Calu3 (cell line): ENCODE measurements around the gene CST9. TPM values are rescaled to one million over a fixed set of nuclear protein-coding genes. Genes with fewer than 3 reads are reported as not detected.

Experiments used
- BruUV-seq: library from RNA; stranded (reverse); fragments of 400-500 nt; replicated peaks from 2 replicates; lab custom pipeline; 2021; lab: Mats Ljungman, UMichigan
- CTCF ChIA-PET: fragments of 300-600 bp; sonication (Branson Sonifier 250); formaldehyde crosslinking; loops from one replicate; lab custom pipeline; 2022; ENCODE audit warnings: antibody characterized with exemption; lab: Charles Lee
- DNase-seq: peaks from one replicate; pipeline ENCODE4 v3.0.0; 2022
- H3K27ac Mint-ChIP-seq: one replicate; pipeline ENCODE4 v1.8.0; 2022; ENCODE audit warnings: mixed read lengths; ENCODE audit not compliant: unreplicated experiment
- H3K27me3 Mint-ChIP-seq: one replicate; pipeline ENCODE4 v1.8.0; 2022; ENCODE audit warnings: mixed read lengths; ENCODE audit not compliant: unreplicated experiment
- H3K36me3 Mint-ChIP-seq: one replicate; pipeline ENCODE4 v1.8.0; 2022; ENCODE audit warnings: mild to moderate bottlenecking, moderate library complexity, mixed read lengths; ENCODE audit not compliant: insufficient read depth, unreplicated experiment
- H3K4me1 Mint-ChIP-seq: one replicate; pipeline ENCODE4 v1.8.0; 2022; ENCODE audit warnings: mild to moderate bottlenecking, low read depth, mixed read lengths; ENCODE audit not compliant: unreplicated experiment
- H3K4me3 Mint-ChIP-seq: one replicate; pipeline ENCODE4 v1.8.0; 2022; ENCODE audit warnings: mild to moderate bottlenecking, low read depth, moderate library complexity, mixed read lengths; ENCODE audit not compliant: unreplicated experiment
- H3K9me3 Mint-ChIP-seq: one replicate; pipeline ENCODE4 v1.8.0; 2022; ENCODE audit warnings: low read depth, mixed read lengths; ENCODE audit not compliant: unreplicated experiment
- intact Hi-C: fragments of 100-400 bp; cut with micrococcal nuclease; formaldehyde crosslinking; loops from one replicate; pipeline ENCODE4 v1.10.0; 2022; ENCODE audit not compliant: unreplicated experiment
- total RNA-seq: library from RNA; stranded (reverse); gene quantifications from 2 replicates; pipeline ENCODE4 v1.2.3, GENCODE V29; 2022
- TF ChIP-seq, protein P1 (sequence below): fragments of 200-600 bp; IDR thresholded peaks from one replicate; pipeline ENCODE4 v1.8.0; 2022; ENCODE audit warnings: antibody characterized with exemption; ENCODE audit not compliant: unreplicated experiment

The CST9 gene
- total RNA-seq, 1 experiment from 2014 or later: not detected

DNA sequence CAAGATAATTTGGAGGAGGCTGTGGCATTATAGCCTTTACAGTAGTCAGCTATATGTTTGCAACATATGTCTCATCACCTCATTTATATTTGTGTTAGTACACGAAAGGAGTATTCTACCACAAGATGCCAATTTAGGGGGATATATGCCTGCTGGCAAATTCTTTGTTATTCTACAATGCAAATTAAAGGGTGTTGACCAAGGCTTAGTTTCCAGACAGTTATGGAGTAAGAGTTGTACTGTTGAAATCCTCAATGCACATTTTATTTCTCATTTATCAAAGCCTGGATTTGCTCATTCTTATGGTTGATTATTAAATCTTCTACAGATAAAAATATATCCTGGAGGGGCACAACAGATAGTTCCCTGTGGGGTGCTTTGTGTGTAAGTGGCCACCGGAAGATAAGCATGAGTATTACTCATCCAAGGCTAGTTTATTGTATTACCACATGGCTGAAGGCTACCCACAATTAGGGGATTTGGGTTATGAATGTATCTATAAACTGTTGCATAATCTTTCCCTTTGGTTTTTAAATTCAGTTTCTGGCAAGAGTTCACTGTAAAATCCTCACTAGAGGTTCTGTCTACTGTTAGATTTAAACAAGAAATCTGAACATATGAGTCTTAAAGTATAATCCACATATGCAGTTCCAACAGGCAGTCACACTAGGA lies 9.0 kb downstream of the CST9 start:
- DNase-seq: no peak
- TF ChIP-seq, protein P1, sequence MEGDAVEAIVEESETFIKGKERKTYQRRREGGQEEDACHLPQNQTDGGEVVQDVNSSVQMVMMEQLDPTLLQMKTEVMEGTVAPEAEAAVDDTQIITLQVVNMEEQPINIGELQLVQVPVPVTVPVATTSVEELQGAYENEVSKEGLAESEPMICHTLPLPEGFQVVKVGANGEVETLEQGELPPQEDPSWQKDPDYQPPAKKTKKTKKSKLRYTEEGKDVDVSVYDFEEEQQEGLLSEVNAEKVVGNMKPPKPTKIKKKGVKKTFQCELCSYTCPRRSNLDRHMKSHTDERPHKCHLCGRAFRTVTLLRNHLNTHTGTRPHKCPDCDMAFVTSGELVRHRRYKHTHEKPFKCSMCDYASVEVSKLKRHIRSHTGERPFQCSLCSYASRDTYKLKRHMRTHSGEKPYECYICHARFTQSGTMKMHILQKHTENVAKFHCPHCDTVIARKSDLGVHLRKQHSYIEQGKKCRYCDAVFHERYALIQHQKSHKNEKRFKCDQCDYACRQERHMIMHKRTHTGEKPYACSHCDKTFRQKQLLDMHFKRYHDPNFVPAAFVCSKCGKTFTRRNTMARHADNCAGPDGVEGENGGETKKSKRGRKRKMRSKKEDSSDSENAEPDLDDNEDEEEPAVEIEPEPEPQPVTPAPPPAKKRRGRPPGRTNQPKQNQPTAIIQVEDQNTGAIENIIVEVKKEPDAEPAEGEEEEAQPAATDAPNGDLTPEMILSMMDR: no peak
- Mint-ChIP-seq H3K36me3 (no peaks in the 10 kb centered on the region), H3K27ac (no peak overlapping the region), H3K4me1 (no peaks in the 10 kb centered on the region), H3K4me3 (no peak overlapping the region), H3K9me3 (no peaks in the 10 kb centered on the region), H3K27me3 (no peaks in the 10 kb centered on the region)
- no TSS peak for BruUV-seq
- intact Hi-C loops: no loop called here
- CTCF ChIA-PET: no interaction called here

DNA sequence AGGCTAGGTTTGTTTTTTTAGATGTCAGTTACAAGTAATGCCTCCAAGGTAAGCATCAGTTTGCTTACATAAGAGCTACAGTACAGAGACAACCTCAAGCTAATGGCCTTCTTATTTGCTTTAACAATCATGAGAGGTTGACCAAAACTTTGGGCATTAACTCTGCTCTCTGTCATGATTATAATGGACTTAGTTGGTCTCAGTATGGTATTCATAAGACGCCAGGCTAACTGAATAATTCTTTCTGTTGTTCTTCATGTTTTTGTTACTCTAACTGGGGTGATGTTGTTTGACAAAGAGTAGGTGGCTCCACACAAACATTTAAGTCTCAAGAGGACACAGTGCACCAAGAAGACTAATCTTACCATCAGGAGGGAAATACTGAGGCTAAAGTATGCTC lies 9.8 kb downstream of the CST9 start:
- Mint-ChIP-seq H3K4me3 (no peak overlapping the region), H3K27ac (no peak overlapping the region), H3K4me1 (no peaks in the 10 kb centered on the region), H3K27me3 (no peaks in the 10 kb centered on the region), H3K36me3 (no peaks in the 10 kb centered on the region), H3K9me3 (no peaks in the 10 kb centered on the region)
- no TSS peak for BruUV-seq
- CTCF ChIA-PET: no interaction called here
- TF ChIP-seq, protein P1: no peak
- DNase-seq: no peak
- intact Hi-C loops: no loop called here

DNA sequence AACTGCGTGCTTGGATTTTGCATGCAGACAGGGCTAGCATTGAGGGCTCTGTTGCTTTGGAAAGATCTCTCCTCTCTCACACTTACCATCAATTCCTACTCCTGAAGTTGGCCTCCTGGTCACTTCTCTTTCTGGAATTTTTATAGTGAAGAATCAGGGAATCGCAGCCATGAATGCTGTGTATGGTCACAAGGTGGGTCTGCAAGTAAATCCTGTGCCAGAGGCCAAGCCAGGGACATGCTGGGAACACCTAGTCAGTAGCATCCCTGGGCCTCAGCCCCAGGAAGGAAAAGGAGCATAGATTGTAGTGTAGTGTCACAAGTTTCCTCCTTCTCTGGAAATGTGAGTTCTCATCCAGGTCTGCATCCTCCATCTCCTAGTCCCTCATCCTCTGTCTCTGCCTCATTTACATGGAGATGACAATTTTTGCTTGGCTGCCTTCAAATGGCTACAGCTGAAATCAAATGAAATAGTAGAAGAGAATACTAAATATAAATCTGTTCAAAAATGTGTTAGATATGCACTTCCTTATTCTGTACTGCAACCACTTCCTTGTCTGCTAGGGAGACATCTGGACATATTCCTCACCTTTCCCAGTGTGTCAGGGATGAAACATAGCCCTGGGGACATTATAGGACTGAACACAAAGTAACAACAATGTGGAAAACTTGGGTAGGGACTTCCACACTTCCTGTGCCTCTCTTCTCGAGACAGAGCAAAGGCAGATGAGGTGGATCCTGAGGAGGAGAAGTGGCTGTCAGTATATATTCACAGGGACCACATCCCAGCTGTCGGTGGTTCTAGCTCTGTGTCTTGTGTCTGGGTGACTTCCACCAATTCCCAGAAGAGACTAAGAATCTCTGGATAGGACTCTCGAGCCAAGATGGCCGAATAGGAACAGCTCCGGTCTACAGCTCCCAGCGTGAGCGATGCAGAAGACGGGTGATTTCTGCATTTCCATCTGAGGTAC lies 17.0 kb downstream of the CST9 start:
- H3K36me3 Mint-ChIP-seq: no peaks in the 10 kb centered on the region
- no peaks in the 10 kb centered on the region for H3K27me3 Mint-ChIP-seq
- TF ChIP-seq, protein P1: no peak
- BruUV-seq: no TSS peak
- DNase-seq: no peak
- peaks cover 11% of the 10 kb centered on the region for H3K4me1 Mint-ChIP-seq
- no peaks in the 10 kb centered on the region for H3K9me3 Mint-ChIP-seq
- H3K4me3 Mint-ChIP-seq: no peak overlapping the region
- CTCF ChIA-PET: no interaction called here
- no peak overlapping the region for H3K27ac Mint-ChIP-seq
- intact Hi-C loops: no loop called here

DNA sequence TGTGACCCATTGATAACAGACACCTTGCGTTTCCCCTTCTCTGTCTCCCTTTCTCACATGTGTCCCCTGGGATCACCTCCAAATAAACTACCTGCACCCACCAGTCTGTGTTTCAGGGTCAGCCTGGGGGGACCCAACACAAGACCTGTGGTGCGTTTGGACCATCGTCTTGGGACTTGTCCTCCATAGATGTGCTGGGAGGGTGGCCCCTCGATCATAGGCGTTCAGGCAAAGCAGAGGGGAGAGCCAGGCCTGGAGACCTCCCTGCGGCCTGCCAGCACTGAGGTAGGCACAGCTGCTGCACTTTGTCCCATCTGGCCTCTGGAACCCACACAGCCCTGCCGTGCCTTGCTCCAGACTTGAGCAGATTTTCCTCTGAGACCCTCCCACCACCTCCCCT lies 18.1 kb downstream of the CST9 start:
- CTCF ChIA-PET: no interaction called here
- BruUV-seq: no TSS peak
- DNase-seq: no peak
- H3K27ac Mint-ChIP-seq: no peak overlapping the region
- H3K4me3 Mint-ChIP-seq: no peak overlapping the region
- intact Hi-C loops: no loop called here
- TF ChIP-seq, protein P1: no peak
- no peaks in the 10 kb centered on the region for H3K27me3 Mint-ChIP-seq
- H3K9me3 Mint-ChIP-seq: no peaks in the 10 kb centered on the region
- no peaks in the 10 kb centered on the region for H3K36me3 Mint-ChIP-seq
- H3K4me1 Mint-ChIP-seq: peaks cover 18% of the 10 kb centered on the region
